Sigmoid colon (tissue), 7 donors: ENCODE results near the gene KRTAP10-3. TPM values are rescaled to one million over a fixed set of nuclear protein-coding genes. Genes with fewer than 3 reads are reported as not detected.
"Not testable (repeated sequence)": the region's sequence is repeated elsewhere in the genome, so short reads cannot be mapped to it uniquely, and the experiment has no call there.

Experiments
- DNase-seq: peaks from one replicate; pipeline ENCODE4 v3.0.0-alpha.2; 2019
- H3K27ac ChIP-seq, 4 donors: fragments of 200-600 bp; sonication (generic); one replicate each; pipeline ENCODE4 v1.5.1; 2016 to 2019; ENCODE audit warnings: mild to moderate bottlenecking in 1 of 4
- H3K27me3 ChIP-seq, 3 donors: fragments of 200-600 bp; sonication (generic); one replicate each; pipeline ENCODE4 v1.5.1; 2019; ENCODE audit warnings: mild to moderate bottlenecking in 1 of 3
- H3K36me3 ChIP-seq, 4 donors: fragments of 200-600 bp; sonication (generic); one replicate each; pipeline ENCODE4 v1.5.1; 2016 to 2019
- H3K4me1 ChIP-seq, 4 donors: fragments of 200-600 bp; sonication (generic); one replicate each; pipeline ENCODE4 v1.5.1; 2017 to 2019
- H3K4me3 ChIP-seq, 4 donors: fragments of 200-600 bp; sonication (generic); one replicate each; pipeline ENCODE4 v1.5.1; 2017 to 2019; ENCODE audit warnings: mild to moderate bottlenecking in 2 of 4, moderate library complexity in 1 of 4
- H3K9me3 ChIP-seq, 4 donors: fragments of 200-600 bp in 3 of 4; sonication (generic) in 3 of 4; one replicate each; pipeline versions ENCODE4 v1.5.1 to v1.6.1; 2013 to 2019
- EP300 ChIP-seq, 4 donors: sonication (generic); formaldehyde crosslinking; IDR thresholded peaks; one replicate each; pipeline ENCODE4 v1.6.1; 2017; ENCODE audit warnings: antibody characterized with exemption in 4 of 4
- POLR2A ChIP-seq, 2 donors: fragments of 450-650 bp; IDR thresholded peaks; one replicate each; pipeline ENCODE4 v1.6.1; 2016; ENCODE audit warnings: antibody characterized with exemption in 2 of 2, mild to moderate bottlenecking in 2 of 2, moderate library complexity in 2 of 2
- POLR2AphosphoS5 ChIP-seq, 4 donors: sonication (generic); formaldehyde crosslinking; IDR thresholded peaks; one replicate each; pipeline ENCODE4 v1.6.1; 2017; ENCODE audit warnings: antibody characterized with exemption in 4 of 4
- WGBS, 2 donors: extraction: QIAGEN DNeasy Blood & Tissue Kit; methylation state at CpG; one replicate each; pipeline ENCODE4 v1.1.7; 2013; 5-methylcytosine and 5-hydroxymethylcytosine counted together
- intact Hi-C: fragments of 100-400 bp; cut with DNase I; formaldehyde crosslinking; loops from one replicate; pipeline ENCODE4 v1.15.1; 2023
- polyA plus RNA-seq, 3 donors: library from polyadenylated mRNA; stranded (reverse); fragments of 200-250 nt; gene quantifications; one replicate each; pipeline ENCODE4 v1.2.3, GENCODE V29; 2013
- total RNA-seq, 4 donors: library from RNA; depleted of rRNA; stranded (reverse); fragments of >200 nt; gene quantifications; one replicate each; pipeline ENCODE4 v1.1.0, GENCODE V29; 2016
- TF ChIP-seq, protein P1 (sequence below), 4 experiments: fragments of 450-650 bp in 3 of 4; fragments of 200-600 bp in 1 of 4; IDR thresholded peaks; one replicate each; pipeline ENCODE4 v1.5.1; 2016 to 2019; ENCODE audit warnings: antibody characterized with exemption in 4 of 4, mild to moderate bottlenecking in 3 of 4, moderate library complexity in 2 of 4
- donor health status: healthy with polysubstance abuse.
- donor health status: Bipolar disorder and iron deficiency.
- donor health status: healthy.

Gene KRTAP10-3
- total and polyA plus RNA-seq, 7 donors: 0.66 TPM; not detected in 6

DNA sequence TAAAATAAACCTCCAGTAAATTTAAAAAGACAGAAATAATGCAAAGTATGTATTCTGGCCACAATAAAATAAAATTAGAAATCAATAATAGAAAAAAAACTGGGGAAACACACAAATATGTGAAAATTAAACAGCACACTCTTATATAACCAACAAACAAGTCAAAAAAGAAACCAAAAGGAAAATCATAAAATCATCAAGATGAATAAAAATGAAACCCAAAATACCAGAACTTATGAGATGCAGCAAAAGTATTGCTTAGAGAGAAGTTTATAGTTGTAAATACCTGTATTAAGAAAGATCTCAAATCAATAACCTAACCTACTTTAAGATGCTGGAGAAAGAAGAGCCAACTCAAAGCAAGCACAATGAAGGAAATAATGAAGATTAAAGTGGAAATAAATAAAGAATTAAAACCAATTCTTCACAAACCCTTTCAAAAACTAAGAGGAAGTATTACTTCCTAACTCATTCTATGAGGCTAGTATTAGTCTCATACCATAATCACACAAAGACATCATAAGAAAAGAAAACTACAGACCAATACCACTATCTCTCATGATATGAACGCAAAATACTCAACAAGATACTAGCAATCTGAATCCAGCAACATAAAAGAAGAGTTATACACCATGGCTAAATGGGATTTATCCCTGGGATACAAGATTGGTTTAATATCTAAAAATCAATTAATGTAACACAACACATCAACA is 6.4 kb upstream of the KRTAP10-3 start:
- intact Hi-C loops: no loop called here
- Histone ChIP-seq H3K27ac (no peak overlapping the region), H3K36me3 (no peaks in the 10 kb centered on the region), H3K27me3 (no peaks in the 10 kb centered on the region), H3K9me3 (no peaks in the 10 kb centered on the region), H3K4me1 (no peaks in the 10 kb centered on the region), H3K4me3 (no peak overlapping the region)
- WGBS, 2 donors: 0 to 37% methylated on average over 1 of the region's 1 CpG
- TF ChIP-seq EP300 (IDR thresholded peaks at IDR 0.05) (no peak), POLR2A (IDR thresholded peaks at IDR 0.05) (no peak), POLR2AphosphoS5 (IDR thresholded peaks at IDR 0.05) (no peak)
- TF ChIP-seq, protein P1, sequence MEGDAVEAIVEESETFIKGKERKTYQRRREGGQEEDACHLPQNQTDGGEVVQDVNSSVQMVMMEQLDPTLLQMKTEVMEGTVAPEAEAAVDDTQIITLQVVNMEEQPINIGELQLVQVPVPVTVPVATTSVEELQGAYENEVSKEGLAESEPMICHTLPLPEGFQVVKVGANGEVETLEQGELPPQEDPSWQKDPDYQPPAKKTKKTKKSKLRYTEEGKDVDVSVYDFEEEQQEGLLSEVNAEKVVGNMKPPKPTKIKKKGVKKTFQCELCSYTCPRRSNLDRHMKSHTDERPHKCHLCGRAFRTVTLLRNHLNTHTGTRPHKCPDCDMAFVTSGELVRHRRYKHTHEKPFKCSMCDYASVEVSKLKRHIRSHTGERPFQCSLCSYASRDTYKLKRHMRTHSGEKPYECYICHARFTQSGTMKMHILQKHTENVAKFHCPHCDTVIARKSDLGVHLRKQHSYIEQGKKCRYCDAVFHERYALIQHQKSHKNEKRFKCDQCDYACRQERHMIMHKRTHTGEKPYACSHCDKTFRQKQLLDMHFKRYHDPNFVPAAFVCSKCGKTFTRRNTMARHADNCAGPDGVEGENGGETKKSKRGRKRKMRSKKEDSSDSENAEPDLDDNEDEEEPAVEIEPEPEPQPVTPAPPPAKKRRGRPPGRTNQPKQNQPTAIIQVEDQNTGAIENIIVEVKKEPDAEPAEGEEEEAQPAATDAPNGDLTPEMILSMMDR (IDR thresholded peaks at IDR 0.05): no peak
- DNase-seq: no peak

DNA sequence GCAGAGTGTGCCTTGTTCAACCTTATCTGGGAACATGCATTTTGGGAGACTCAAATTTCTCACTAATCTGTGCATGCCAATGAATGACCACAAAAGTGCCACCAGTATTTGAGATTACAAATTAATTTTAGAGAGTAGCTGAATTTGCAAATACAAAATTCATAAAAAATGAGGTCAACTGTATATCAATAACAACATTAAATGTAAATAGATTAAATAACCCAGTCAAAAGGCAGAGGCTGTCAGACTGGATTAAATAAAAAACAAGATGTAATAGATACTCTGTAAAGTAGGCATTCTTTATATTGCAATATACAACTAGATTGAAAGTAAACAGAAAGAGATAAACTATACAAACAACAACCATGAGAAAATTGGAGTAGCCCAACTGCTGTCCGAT is 5.5 kb upstream of the KRTAP10-3 start:
- no peaks in the 10 kb centered on the region for H3K9me3 ChIP-seq
- TF ChIP-seq, protein P1 (IDR thresholded peaks at IDR 0.05): no peak
- no peak for TF ChIP-seq POLR2A (IDR thresholded peaks at IDR 0.05)
- TF ChIP-seq EP300 (IDR thresholded peaks at IDR 0.05): no peak
- TF ChIP-seq POLR2AphosphoS5 (IDR thresholded peaks at IDR 0.05): no peak
- no peak for DNase-seq
- 93 to 95% methylated on average over 1 of the region's 1 CpG for WGBS, 2 donors
- intact Hi-C loops: no loop called here
- no peaks in the 10 kb centered on the region for H3K4me1 ChIP-seq
- H3K27ac ChIP-seq: no peak overlapping the region
- H3K27me3 ChIP-seq: peaks cover 0 to under 1% (median 0%) of the 10 kb centered on the region in 3 donors
- no peaks in the 10 kb centered on the region for H3K36me3 ChIP-seq
- H3K4me3 ChIP-seq: no peak overlapping the region

DNA sequence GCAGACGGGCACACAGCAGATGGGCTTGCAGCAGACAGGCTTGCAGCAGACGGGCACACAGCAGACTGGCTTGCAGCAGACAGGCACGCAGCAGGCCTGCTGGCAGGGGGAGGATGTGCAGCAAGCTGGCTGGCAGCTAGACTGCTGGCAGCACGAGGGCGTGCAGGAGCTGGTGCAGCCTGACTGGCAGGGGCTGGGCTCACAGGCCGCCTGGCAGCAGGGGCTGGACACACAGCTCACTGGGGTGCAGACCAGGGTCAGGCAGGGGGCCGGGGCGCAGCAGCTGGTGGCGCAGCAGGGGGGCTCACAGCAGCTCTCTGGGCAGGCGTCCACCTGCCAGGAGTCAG is 293 bp downstream of the KRTAP10-3 start:
- DNase-seq, H3K36me3 ChIP-seq, H3K9me3 ChIP-seq, H3K4me1 ChIP-seq, intact Hi-C loops, H3K4me3 ChIP-seq, H3K27ac ChIP-seq: not testable (repeated sequence)
- H3K27me3 ChIP-seq: peaks cover 0 to 36% (median 0%) of the 10 kb centered on the region in 3 donors
- WGBS, 2 donors: 69 to 75% methylated on average over 10 of the region's 10 CpGs

DNA sequence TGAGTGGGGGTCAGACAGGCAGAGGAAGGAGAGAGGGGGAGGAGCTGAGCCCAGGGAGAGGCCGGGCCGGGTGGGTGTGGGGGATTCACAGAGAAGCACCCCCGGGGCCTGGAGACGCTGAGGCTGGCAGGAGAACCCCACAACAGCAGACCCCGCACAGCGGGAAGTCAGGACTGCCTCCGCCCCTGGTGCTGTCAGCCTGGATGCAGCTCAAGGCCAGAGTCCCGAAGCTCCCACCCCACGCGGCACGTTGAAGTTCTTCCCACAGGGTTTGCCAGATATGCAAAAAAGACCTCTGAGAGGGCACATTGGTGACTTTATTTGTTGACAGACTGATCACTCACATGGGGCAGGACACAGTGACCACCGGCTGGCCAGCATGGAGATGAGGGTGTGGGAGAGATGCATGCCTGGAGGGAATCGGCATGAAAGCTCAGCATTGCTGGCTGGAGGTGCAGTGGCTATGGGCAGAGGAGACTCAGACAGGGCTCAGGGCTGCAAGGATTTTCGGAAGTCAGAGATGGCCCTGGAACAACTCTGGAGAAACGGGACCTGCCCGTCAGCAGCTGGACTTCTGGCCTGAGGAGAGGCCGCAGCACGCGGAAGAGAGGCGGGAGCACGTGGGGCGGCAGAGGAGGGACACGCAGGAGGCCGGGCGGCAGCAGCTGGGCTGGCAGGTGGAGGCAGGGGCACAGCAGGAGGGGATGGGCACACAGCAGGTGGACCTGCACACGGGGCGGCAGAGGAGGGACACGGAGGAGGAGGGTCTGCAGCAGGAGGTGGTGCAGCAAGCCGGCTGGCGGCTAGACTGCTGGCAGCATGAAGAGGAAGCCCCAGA is 885 bp downstream of the KRTAP10-3 start:
- Histone ChIP-seq H3K9me3 (peaks cover 0 to 3% (median 0%) of the 10 kb centered on the region in 4 donors), H3K4me3 (no peak overlapping the region), H3K27me3 (peaks cover 0 to 36% (median 0%) of the 10 kb centered on the region in 3 donors), H3K4me1 (no peaks in the 10 kb centered on the region), H3K36me3 (no peaks in the 10 kb centered on the region), H3K27ac (no peak overlapping the region)
- TF ChIP-seq POLR2A (IDR thresholded peaks at IDR 0.05) (no peak), EP300 (IDR thresholded peaks at IDR 0.05) (no peak), POLR2AphosphoS5 (IDR thresholded peaks at IDR 0.05) (no peak)
- TF ChIP-seq, protein P1 (IDR thresholded peaks at IDR 0.05): no peak
- 45 to 54% methylated on average over 30 of the region's 30 CpGs for WGBS, 2 donors
- intact Hi-C loops: no loop called here
- DNase-seq: peak; percentile 52

DNA sequence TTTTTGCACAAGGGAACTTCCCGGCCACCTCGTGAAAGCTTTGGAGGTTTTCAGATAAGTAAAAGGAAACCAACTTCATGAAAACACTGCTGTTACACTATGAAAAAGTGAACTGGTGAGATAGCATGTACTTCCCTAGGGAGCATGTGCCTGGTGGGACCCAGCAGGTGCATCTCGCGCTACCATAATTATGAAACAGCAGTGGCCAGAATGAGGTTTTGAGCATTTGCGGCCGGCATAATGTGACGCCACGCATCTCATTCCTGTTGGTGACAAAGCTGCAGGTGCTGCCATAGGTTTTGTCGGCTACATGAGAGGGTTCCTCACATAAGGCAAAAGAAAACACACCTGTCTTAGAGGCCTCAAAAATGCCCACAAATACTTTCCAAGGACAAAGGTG is 1.7 kb downstream of the KRTAP10-3 start:
- Histone ChIP-seq H3K27ac (no peak overlapping the region), H3K4me3 (no peak overlapping the region), H3K36me3 (no peaks in the 10 kb centered on the region), H3K4me1 (no peaks in the 10 kb centered on the region), H3K9me3 (peaks cover 0 to 3% (median 0%) of the 10 kb centered on the region in 4 donors), H3K27me3 (peaks cover 0 to 36% (median 0%) of the 10 kb centered on the region in 3 donors)
- no peak for TF ChIP-seq POLR2AphosphoS5 (IDR thresholded peaks at IDR 0.05)
- TF ChIP-seq, protein P1 (IDR thresholded peaks at IDR 0.05): no peak
- no peak for TF ChIP-seq POLR2A (IDR thresholded peaks at IDR 0.05)
- WGBS, 2 donors: 41 to 59% methylated on average over 9 of the region's 9 CpGs
- no peak for DNase-seq
- intact Hi-C loops: no loop called here
